ENCODE data around the gene SBF2.
"Not testable (repeated sequence)": the region's sequence is repeated elsewhere in the genome, so short reads cannot be mapped to it uniquely, and the experiment has no call there.

SBF2 gene

GRCh38 chr11:10012068-10012467 lies 282.0 kb downstream of the SBF2 start:
- DNase-seq (ENCODE audit: low spot score), result no peak

- no peak for DNase-seq (ENCODE audit: low spot score)
Measured at GRCh38 chr11:10005955-10006525, 288.0 kb downstream of the SBF2 start.

- no peak for DNase-seq (ENCODE audit: low spot score)
Measured at GRCh38 chr11:10004526-10005113, 289.4 kb downstream of the SBF2 start.

- DNase-seq (ENCODE audit: low spot score), result no peak
Measured at GRCh38 chr11:10002221-10002620, 291.8 kb downstream of the SBF2 start.

- no peak for DNase-seq (ENCODE audit: low spot score)
Measured at GRCh38 chr11:9992306-9992705, 301.7 kb downstream of the SBF2 start.

GRCh38 chr11:9990221-9990973 lies 303.6 kb downstream of the SBF2 start:
- no peak for DNase-seq (ENCODE audit: low spot score)

- DNase-seq (ENCODE audit: low spot score), result not testable (repeated sequence)
Measured at GRCh38 chr11:9987303-9987702, 306.7 kb downstream of the SBF2 start.

GRCh38 chr11:9982796-9983579 lies 311.0 kb downstream of the SBF2 start:
- no peak for DNase-seq (ENCODE audit: low spot score)

- no peak for DNase-seq (ENCODE audit: low spot score)
Measured at GRCh38 chr11:9982127-9982795, 311.8 kb downstream of the SBF2 start.

GRCh38 chr11:9980931-9981330 lies 313.1 kb downstream of the SBF2 start:
- no peak for DNase-seq (ENCODE audit: low spot score)

- no peak for DNase-seq (ENCODE audit: low spot score)
Measured at GRCh38 chr11:9977554-9977953, 316.5 kb downstream of the SBF2 start.

- no peak for DNase-seq (ENCODE audit: low spot score)
Measured at GRCh38 chr11:9974375-9974774, 319.6 kb downstream of the SBF2 start.

- no peak for DNase-seq (ENCODE audit: low spot score)
Measured at GRCh38 chr11:9973921-9974320, 320.1 kb downstream of the SBF2 start.

GRCh38 chr11:9972989-9973388 lies 321.0 kb downstream of the SBF2 start:
- DNase-seq (ENCODE audit: low spot score), result peak; percentile 66

- DNase-seq (ENCODE audit: low spot score), result no peak
Measured at GRCh38 chr11:9971894-9972293, 322.1 kb downstream of the SBF2 start.

GRCh38 chr11:9969068-9969467 lies 325.0 kb downstream of the SBF2 start:
- no peak for DNase-seq (ENCODE audit: low spot score)

GRCh38 chr11:9962722-9963121 lies 331.3 kb downstream of the SBF2 start:
- no peak for DNase-seq (ENCODE audit: low spot score)

GRCh38 chr11:9957072-9957471 lies 336.9 kb downstream of the SBF2 start:
- DNase-seq (ENCODE audit: low spot score), result no peak

GRCh38 chr11:9956483-9956882 lies 337.5 kb downstream of the SBF2 start:
- no peak for DNase-seq (ENCODE audit: low spot score)

- no peak for DNase-seq (ENCODE audit: low spot score)
Measured at GRCh38 chr11:9955391-9955790, 338.6 kb downstream of the SBF2 start.

GRCh38 chr11:9953994-9954626 lies 339.9 kb downstream of the SBF2 start:
- no peak for DNase-seq (ENCODE audit: low spot score)

Data from iPS-NIHi11 (cell line).